HepG2 (cell line): ENCODE data around the gene RPL37A. TPM values are rescaled to one million over a fixed set of nuclear protein-coding genes. Genes with fewer than 3 reads are reported as not detected.

Experiments
- BATF2 ChIP-seq: sonication (generic); formaldehyde crosslinking; IDR thresholded peaks from 2 replicates; pipeline ENCODE4 v1.8.0; 2022; ENCODE audit warnings: mild to moderate bottlenecking, missing genetic modification reagents, moderate library complexity
- GATAD2A ChIP-seq: IDR thresholded peaks from 2 replicates; pipeline ENCODE4 v1.6.1; 2016
- KAT7 ChIP-seq: IDR thresholded peaks from 2 replicates; pipeline ENCODE4 v1.6.1; 2018; ENCODE audit warnings: borderline replicate concordance, missing compliant biosample characterization
- MED13 ChIP-seq: sonication (generic); formaldehyde crosslinking; IDR thresholded peaks from 2 replicates; pipeline ENCODE4 v1.5.0; 2020; ENCODE audit warnings: missing genetic modification reagents
- MIXL1 ChIP-seq: IDR thresholded peaks from 2 replicates; pipeline ENCODE4 v1.6.1; 2016
- NCOA2 ChIP-seq: sonication (generic); formaldehyde crosslinking; IDR thresholded peaks from 2 replicates; pipeline ENCODE4 v1.8.0; 2022; ENCODE audit warnings: inconsistent platforms
- RBM22 ChIP-seq: fragments of 200-400 bp; formaldehyde crosslinking; optimal IDR thresholded peaks from 2 replicates; pipeline ENCODE3; 2017; ENCODE audit warnings: mild to moderate bottlenecking, low read length, moderate library complexity
- RXRB ChIP-seq: IDR thresholded peaks from 2 replicates; pipeline ENCODE4 v1.6.1; 2016; ENCODE audit warnings: borderline replicate concordance, missing genetic modification reagents, missing compliant biosample characterization
- SMAD1 ChIP-seq: sonication (generic); formaldehyde crosslinking; IDR thresholded peaks from 2 replicates; pipeline ENCODE4 v1.4.0; 2020; ENCODE audit warnings: missing genetic modification reagents, low read depth, mild to moderate bottlenecking, borderline replicate concordance
- SMARCE1 ChIP-seq: fragments of 450-650 bp; IDR thresholded peaks from 2 replicates; pipeline ENCODE4 v1.6.1; 2017; ENCODE audit warnings: borderline replicate concordance
- SOX5 ChIP-seq: IDR thresholded peaks from 2 replicates; pipeline ENCODE4 v1.6.1; 2016; ENCODE audit warnings: borderline replicate concordance
- SOX6 ChIP-seq, 2 experiments: fragments of 450-650 bp in 1 of 2; sonication (generic) in 1 of 2; formaldehyde crosslinking in 1 of 2; IDR thresholded peaks; 2 replicates each; pipeline versions ENCODE4 v1.4.0 to v1.6.1; 2017 to 2020; ENCODE audit warnings: antibody characterized with exemption in 1 of 2, mild to moderate bottlenecking in 1 of 2, missing genetic modification reagents in 1 of 2
- STAT6 ChIP-seq: sonication (generic); formaldehyde crosslinking; IDR thresholded peaks from 2 replicates; pipeline ENCODE4 v1.4.0; 2020; ENCODE audit warnings: missing genetic modification reagents, mild to moderate bottlenecking, borderline replicate concordance
- TBX2 ChIP-seq: sonication (generic); formaldehyde crosslinking; IDR thresholded peaks from 2 replicates; pipeline ENCODE4 v1.5.0; 2020; ENCODE audit warnings: missing genetic modification reagents, mild to moderate bottlenecking, borderline replicate concordance
- ZBTB33 ChIP-seq: sonication (generic); formaldehyde crosslinking; IDR thresholded peaks from 2 replicates; pipeline ENCODE4 v1.4.0; 2020; ENCODE audit warnings: missing genetic modification reagents
- ZBTB43 ChIP-seq: sonication (generic); formaldehyde crosslinking; conservative IDR thresholded peaks from 2 replicates; pipeline ENCODE4 v1.4.0; 2020; ENCODE audit warnings: missing genetic modification reagents
- ZNF225 ChIP-seq: sonication (generic); formaldehyde crosslinking; IDR thresholded peaks from 2 replicates; pipeline ENCODE4 v1.4.0; 2020; ENCODE audit warnings: mild to moderate bottlenecking, missing genetic modification reagents
- ZNF264 ChIP-seq: sonication (generic); formaldehyde crosslinking; IDR thresholded peaks from 2 replicates; pipeline ENCODE4 v1.4.0; 2020; ENCODE audit warnings: missing genetic modification reagents
- ZNF335 ChIP-seq: sonication (generic); formaldehyde crosslinking; IDR thresholded peaks from 2 replicates; pipeline ENCODE4 v1.4.0; 2020; ENCODE audit warnings: missing genetic modification reagents
- ZNF512 ChIP-seq: sonication (generic); formaldehyde crosslinking; IDR thresholded peaks from 2 replicates; pipeline ENCODE4 v1.4.0; 2020; ENCODE audit warnings: mild to moderate bottlenecking, missing genetic modification reagents
- ZNF614 ChIP-seq: IDR thresholded peaks from 2 replicates; pipeline ENCODE4 v1.6.1; 2018; ENCODE audit warnings: missing biosample characterization, missing genetic modification reagents, inconsistent platforms, borderline replicate concordance
- ZNF761 ChIP-seq: sonication (generic); formaldehyde crosslinking; conservative IDR thresholded peaks from 2 replicates; pipeline ENCODE4 v1.4.0; 2020; ENCODE audit warnings: mild to moderate bottlenecking, missing genetic modification reagents
- ZSCAN31 ChIP-seq: sonication (generic); formaldehyde crosslinking; IDR thresholded peaks from 2 replicates; pipeline ENCODE4 v1.5.0; 2020; ENCODE audit warnings: low read depth, mild to moderate bottlenecking, missing genetic modification reagents
- polyA plus RNA-seq, 8 experiments: library from polyadenylated mRNA; depleted of rRNA in 3 of 8; stranded (reverse) in 7 of 8; unstranded in 1 of 8; fragments of >200 nt; fragmentation: Illumina TruSeq in 4 of 8; extraction: Trizol in 4 of 8; gene quantifications; 2 replicates each; pipeline versions ENCODE4 v1.2.1 to v1.2.3, GENCODE V29; 2011 to 2016; ENCODE audit warnings: low read depth in 4 of 8, missing spikeins in 1 of 8, mixed read lengths in 1 of 8; ENCODE audit not compliant: insufficient read depth in 1 of 8
- total RNA-seq, 5 experiments: library from RNA; depleted of rRNA; stranded (reverse); fragments of >200 nt; fragmentation: Illumina TruSeq; extraction: Trizol; gene quantifications; 2 replicates each; pipeline ENCODE4 v1.2.3, GENCODE V29; 2016; ENCODE audit warnings: low read depth in 1 of 5

The RPL37A gene
- total and polyA plus RNA-seq, 2 of the 13 experiments (the other 11 are each of a cell fraction or from before 2014, with no cell fraction given): 6,902 to 7,910 TPM

GRCh38 chr2:216535454-216535995 lies 36.9 kb downstream of the RPL37A start (continued):
- TF ChIP-seq MED13 (no peak), SMAD1 (no peak), ZBTB43 (CRISPR knock-in tag) (0 out of 2 replicates have a peak, but pooled peaks have one; percentile 39), RXRB (peak; percentile 79), RBM22 (no peak), ZNF512 (no peak), ZBTB33 (no peak; the same call in 1 of the 2 replicates), SMARCE1 (no peak), ZNF335 (CRISPR knock-in tag) (no peak), SOX6 (IDR thresholded peaks at IDR 0.05) (no peak), SOX6 (CRISPR knock-in tag; IDR thresholded peaks at IDR 0.05) (peak; percentile 78), GATAD2A (CRISPR knock-in tag) (peak; percentile 57), SOX5 (CRISPR knock-in tag) (peak; percentile 59), BATF2 (CRISPR knock-in tag) (no peak), ZNF614 (CRISPR knock-in tag) (no peak), MIXL1 (CRISPR knock-in tag) (peak; percentile 47; the same call in 1 of the 2 replicates), TBX2 (CRISPR knock-in tag) (peak; percentile 66; the same call in 1 of the 2 replicates), KAT7 (CRISPR knock-in tag) (no peak), ZNF225 (CRISPR knock-in tag) (no peak), NCOA2 (CRISPR knock-in tag) (no peak; the same call in 1 of the 2 replicates), STAT6 (CRISPR knock-in tag) (no peak), ZSCAN31 (CRISPR knock-in tag) (no peak), ZNF264 (CRISPR knock-in tag) (no peak), ZNF761 (no peak)
